IPS-18c (cell line): Measurements from ENCODE around the gene CYFIP2.
"Not testable (repeated sequence)": the region's sequence is repeated elsewhere in the genome, so short reads cannot be mapped to it uniquely, and the experiment has no call there.

Experiments used
- H3K4me3 ChIP-seq: 2 replicates; pipeline ENCODE4 v1.7.0; 2013; ENCODE audit warnings: low read depth, mild to moderate bottlenecking, low read length, moderate library complexity; ENCODE audit not compliant: insufficient read depth
- H3K9me3 ChIP-seq: one replicate; pipeline ENCODE4 v1.6.1; 2013; ENCODE audit warnings: mild to moderate bottlenecking, low read length, moderate library complexity; ENCODE audit not compliant: control insufficient read depth, insufficient read depth

Gene CYFIP2

GRCh38 chr5:157387683-157388093, 121.8 kb downstream of the CYFIP2 start:
- H3K4me3 ChIP-seq = no peak overlapping the region

GRCh38 chr5:157388111-157388710, 122.3 kb downstream of the CYFIP2 start:
- Histone ChIP-seq H3K4me3 (no peak overlapping the region), H3K9me3 (no peaks in the 10 kb centered on the region)

More at GRCh38 chr5:157387683-157388093, 121.8 kb downstream of the CYFIP2 start:
- no peaks in the 10 kb centered on the region for H3K9me3 ChIP-seq

- no peak overlapping the region for H3K4me3 ChIP-seq
- H3K9me3 ChIP-seq = no peaks in the 10 kb centered on the region
These were observed 123.2 kb downstream of the CYFIP2 start for GRCh38 chr5:157389103-157389502.

- Histone ChIP-seq H3K4me3 (no peak overlapping the region), H3K9me3 (no peaks in the 10 kb centered on the region)
These were observed 124.2 kb downstream of the CYFIP2 start for GRCh38 chr5:157390133-157390532.

- H3K4me3 ChIP-seq = no peak overlapping the region
- H3K9me3 ChIP-seq = no peaks in the 10 kb centered on the region
These were observed 124.8 kb downstream of the CYFIP2 start for GRCh38 chr5:157390551-157391297.

- no peaks in the 10 kb centered on the region for H3K9me3 ChIP-seq
- no peak overlapping the region for H3K4me3 ChIP-seq
These were observed 132.4 kb downstream of the CYFIP2 start for GRCh38 chr5:157398305-157398704.

GRCh38 chr5:157400741-157401495, 135.0 kb downstream of the CYFIP2 start:
- Histone ChIP-seq H3K9me3 (no peaks in the 10 kb centered on the region), H3K4me3 (no peak overlapping the region)

GRCh38 chr5:157415838-157416237, 149.9 kb downstream of the CYFIP2 start:
- peaks cover 4% of the 10 kb centered on the region for H3K9me3 ChIP-seq
- no peak overlapping the region for H3K4me3 ChIP-seq

GRCh38 chr5:157419521-157419920, 153.6 kb downstream of the CYFIP2 start:
- not testable (repeated sequence) for H3K9me3 ChIP-seq, H3K4me3 ChIP-seq

- not testable (repeated sequence) for H3K4me3 ChIP-seq, H3K9me3 ChIP-seq
These were observed 164.0 kb downstream of the CYFIP2 start for GRCh38 chr5:157429920-157430319.

GRCh38 chr5:157431544-157432200, 165.7 kb downstream of the CYFIP2 start:
- H3K9me3 ChIP-seq = no peaks in the 10 kb centered on the region
- no peak overlapping the region for H3K4me3 ChIP-seq

GRCh38 chr5:157434096-157434495, 168.2 kb downstream of the CYFIP2 start:
- no peak overlapping the region for H3K4me3 ChIP-seq
- H3K9me3 ChIP-seq = no peaks in the 10 kb centered on the region

- Histone ChIP-seq H3K9me3 (no peaks in the 10 kb centered on the region), H3K4me3 (no peak overlapping the region)
These were observed 177.2 kb downstream of the CYFIP2 start for GRCh38 chr5:157443041-157443549.

GRCh38 chr5:157444224-157444623, 178.3 kb downstream of the CYFIP2 start:
- no peaks in the 10 kb centered on the region for H3K9me3 ChIP-seq
- H3K4me3 ChIP-seq = no peak overlapping the region
